DOHH2 (cell line): ENCODE results near the gene SLMAP.
A peak's percentile ranks its signal among the peaks of the same experiment; 100 is the strongest.

Experiments
- H3F3A ChIP-seq: fragments of 200-600 bp; sonication (generic), shearing (Covaris generic); 2 replicates; pipeline ENCODE4 v1.6.0; 2016; ENCODE audit warnings: antibody characterized with exemption, mild to moderate bottlenecking; ENCODE audit not compliant: control insufficient read depth, insufficient read depth
- H3K27ac ChIP-seq: fragments of 200-600 bp; sonication (generic); 2 replicates; pipeline ENCODE4 v1.5.1; 2014; ENCODE audit warnings: low read depth, mild to moderate bottlenecking, low read length, moderate library complexity
- H3K27me3 ChIP-seq: fragments of 200-600 bp; sonication (generic); 2 replicates; pipeline ENCODE4 v1.6.1; 2014; ENCODE audit warnings: mild to moderate bottlenecking, low read length, mixed read lengths; ENCODE audit not compliant: control insufficient read depth
- H3K36me3 ChIP-seq: fragments of 200-600 bp; sonication (generic); 2 replicates; pipeline ENCODE4 v1.6.1; 2014; ENCODE audit warnings: mild to moderate bottlenecking, low read length, moderate library complexity, mixed read lengths; ENCODE audit not compliant: control insufficient read depth
- H3K4me1 ChIP-seq: fragments of 200-600 bp; sonication (generic); 2 replicates; pipeline ENCODE4 v1.6.1; 2014; ENCODE audit warnings: mild to moderate bottlenecking, low read length, mixed read lengths; ENCODE audit not compliant: control insufficient read depth
- H3K4me2 ChIP-seq: fragments of 200-600 bp; sonication (generic); 2 replicates; pipeline ENCODE4 v1.6.0; 2014; ENCODE audit warnings: mild to moderate bottlenecking, low read length, moderate library complexity
- H3K4me3 ChIP-seq: fragments of 200-600 bp; sonication (generic); 2 replicates; pipeline ENCODE4 v1.5.1; 2014; ENCODE audit warnings: mild to moderate bottlenecking, low read length, mixed read lengths
- H3K79me2 ChIP-seq: fragments of 200-600 bp; sonication (generic); 2 replicates; pipeline ENCODE4 v1.6.1; 2014; ENCODE audit warnings: mild to moderate bottlenecking, low read length, mixed read lengths; ENCODE audit not compliant: control insufficient read depth
- H3K9me2 ChIP-seq: fragments of 200-600 bp; sonication (generic); replicated peaks from 2 replicates; pipeline ENCODE4 v1.6.1; 2014; ENCODE audit warnings: mild to moderate bottlenecking, low read length, mixed read lengths; ENCODE audit not compliant: control insufficient read depth
- H3K9me3 ChIP-seq: fragments of 200-600 bp; sonication (generic); 2 replicates; pipeline ENCODE4 v1.6.1; 2014; ENCODE audit warnings: antibody characterized with exemption, low read length, mixed read lengths; ENCODE audit not compliant: control insufficient read depth, insufficient read depth
- H4K20me1 ChIP-seq: fragments of 200-600 bp; sonication (generic); 2 replicates; pipeline ENCODE4 v1.6.0; 2014; ENCODE audit warnings: low read depth, mild to moderate bottlenecking, antibody characterized with exemption, low read length, moderate library complexity; ENCODE audit not compliant: control insufficient read depth, insufficient read depth
- CTCF ChIP-seq: fragments of 200-600 bp; sonication (generic); IDR thresholded peaks from one replicate; pipeline ENCODE4 v1.5.1; 2014; ENCODE audit warnings: antibody characterized with exemption, mild to moderate bottlenecking, low read depth, low read length; ENCODE audit not compliant: poor library complexity, severe bottlenecking
- EZH2phosphoT487 ChIP-seq: fragments of 200-600 bp; sonication (generic); IDR thresholded peaks from 2 replicates; pipeline ENCODE4 v1.6.1; 2017; ENCODE audit warnings: borderline replicate concordance, mild to moderate bottlenecking, antibody characterized with exemption, low read length, moderate library complexity, mixed read lengths

Gene SLMAP

GRCh38 chr3:57957824-57958223, 201.7 kb downstream of the SLMAP start:
- Histone ChIP-seq H3K36me3 (no peaks in the 10 kb centered on the region), H3K79me2 (no peaks in the 10 kb centered on the region), H3K27me3 (no peaks in the 10 kb centered on the region), H3K4me3 (no peak overlapping the region), H3K27ac (no peak overlapping the region), H4K20me1 (no peaks in the 10 kb centered on the region), H3K4me1 (peaks cover 22% of the 10 kb centered on the region), H3K9me3 (no peaks in the 10 kb centered on the region), H3F3A (no peaks in the 10 kb centered on the region), H3K9me2 (no peaks in the 10 kb centered on the region), H3K4me2 (no peak overlapping the region)
- TF ChIP-seq EZH2phosphoT487 = no peak
- no peak for TF ChIP-seq CTCF

DNA sequence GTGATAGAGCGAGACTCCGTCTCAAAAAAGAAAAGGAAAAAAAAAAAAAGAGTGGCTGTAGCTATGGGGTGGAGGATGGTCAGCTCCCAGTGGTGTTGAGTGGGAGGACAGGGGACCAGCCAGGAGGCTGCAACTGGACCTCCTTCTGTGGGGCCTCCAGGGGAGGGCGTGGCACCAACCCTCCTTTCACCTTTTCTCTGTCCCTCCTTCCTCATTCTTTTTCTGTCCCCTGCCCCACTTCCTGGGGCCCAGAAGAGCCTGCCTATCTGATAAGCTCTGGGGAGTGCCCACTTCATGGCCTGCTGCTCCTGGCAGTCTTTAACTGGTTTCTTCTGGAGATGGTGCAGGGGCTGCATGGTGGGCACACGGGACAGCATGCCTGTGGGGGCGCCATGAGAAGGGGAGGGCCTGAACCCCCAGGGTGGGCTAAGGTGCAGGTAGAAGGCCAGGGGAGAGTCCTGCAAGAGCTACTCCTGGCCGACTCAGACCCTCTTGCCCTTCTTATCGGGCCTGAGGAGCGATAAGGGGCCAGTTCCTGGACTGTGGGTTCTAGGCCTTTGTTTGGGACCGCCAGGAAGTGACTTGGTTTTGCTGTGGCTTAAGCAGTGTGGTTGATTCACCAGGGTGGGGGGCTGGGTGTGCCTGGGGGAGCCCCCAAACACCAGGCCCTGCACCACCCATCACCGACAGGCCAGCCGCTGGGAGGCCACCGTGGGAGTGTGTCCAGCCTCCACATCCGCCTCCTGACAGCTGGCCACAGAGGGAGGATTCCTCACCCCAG, 202.7 kb downstream of the SLMAP start:
- Histone ChIP-seq H3K9me2 (no peaks in the 10 kb centered on the region), H3K4me2 (peak overlapping the region; percentile 55), H3K4me3 (peak overlapping the region; percentile 45), H3K36me3 (no peaks in the 10 kb centered on the region), H4K20me1 (no peaks in the 10 kb centered on the region), H3K4me1 (peaks cover 22% of the 10 kb centered on the region), H3K27me3 (no peaks in the 10 kb centered on the region), H3K27ac (no peak overlapping the region), H3K9me3 (no peaks in the 10 kb centered on the region), H3F3A (no peaks in the 10 kb centered on the region), H3K79me2 (no peaks in the 10 kb centered on the region)
- TF ChIP-seq EZH2phosphoT487 (no peak), CTCF (no peak)

- peak overlapping the region; percentile 45 for H3K4me3 ChIP-seq
- H3K4me1 ChIP-seq = peaks cover 22% of the 10 kb centered on the region
- TF ChIP-seq EZH2phosphoT487 (no peak), CTCF (no peak)
- H4K20me1 ChIP-seq = no peaks in the 10 kb centered on the region
- no peaks in the 10 kb centered on the region for H3K27me3 ChIP-seq
- H3K27ac ChIP-seq = no peak overlapping the region
- H3K36me3 ChIP-seq = no peaks in the 10 kb centered on the region
- no peaks in the 10 kb centered on the region for H3K9me3 ChIP-seq
- H3K4me2 ChIP-seq = peak overlapping the region; percentile 55
- H3F3A ChIP-seq = no peaks in the 10 kb centered on the region
- H3K9me2 ChIP-seq = no peaks in the 10 kb centered on the region
- no peaks in the 10 kb centered on the region for H3K79me2 ChIP-seq
Observed at GRCh38 chr3:57959423-57960173, 203.5 kb downstream of the SLMAP start.
